Endothelial cell of umbilical vein (primary cell): ENCODE data around the gene STK16. TPM values are rescaled to one million over a fixed set of nuclear protein-coding genes. Genes with fewer than 3 reads are reported as not detected.
A peak's percentile ranks its signal among the peaks of the same experiment; 100 is the strongest.

Source experiments
- BruUV-seq: library from RNA; stranded (reverse); fragments of 400-500 nt; replicated peaks from 2 replicates; lab custom pipeline; 2021; lab: Mats Ljungman, UMichigan
- CTCF ChIA-PET: fragments of 300-600, 350-600 bp; sonication (Branson Sonifier 250); formaldehyde crosslinking; loops from one replicate; lab custom pipeline; 2021; ENCODE audit warnings: antibody characterized with exemption, inconsistent platforms; lab: Charles Lee
- POLR2A ChIA-PET: fragments of 300-600, 350-600 bp; sonication (Branson Sonifier 250); formaldehyde crosslinking; loops from one replicate; lab custom pipeline; 2021; ENCODE audit warnings: antibody characterized with exemption, inconsistent platforms; lab: Charles Lee
- DNase-seq: peaks from one replicate; pipeline ENCODE4 v3.0.0-alpha.2; 2011; ENCODE audit warnings: low read depth, low spot score
- FAIRE-seq: peaks from 2 replicates; lab custom pipeline; 2011; peaks lifted over from hg19 to GRCh38; lab: Jason Lieb, UNC
- H2AFZ ChIP-seq: 2 replicates; pipeline ENCODE4 v1.6.0; 2012; ENCODE audit warnings: low read depth, low read length, control low read depth, inconsistent platforms
- H3K27ac ChIP-seq: 2 replicates; pipeline ENCODE4 v1.5.1; 2011; ENCODE audit warnings: low read depth, mild to moderate bottlenecking, control low read depth, low read length, moderate library complexity; ENCODE audit not compliant: insufficient read depth
- H3K27me3 ChIP-seq, 2 experiments: 2 replicates each; pipeline versions ENCODE4 v1.6.0 to v1.6.1; 2011; ENCODE audit warnings: low read length in 2 of 2, mixed read lengths in 1 of 2; ENCODE audit not compliant: control insufficient read depth in 2 of 2, insufficient read depth in 2 of 2
- H3K36me3 ChIP-seq, 2 experiments: 2 replicates in 1 of 2; 3 replicates in 1 of 2; pipeline ENCODE4 v1.5.1; 2011; ENCODE audit warnings: low read length in 2 of 2, mild to moderate bottlenecking in 1 of 2, moderate library complexity in 1 of 2; ENCODE audit not compliant: control insufficient read depth in 2 of 2, insufficient read depth in 2 of 2; ENCODE audit errors: extremely low read depth in 1 of 2
- H3K4me1 ChIP-seq: 3 replicates; pipeline ENCODE4 v1.5.1; 2011; ENCODE audit warnings: mild to moderate bottlenecking, low read length; ENCODE audit not compliant: control insufficient read depth, insufficient read depth; ENCODE audit errors: extremely low read depth
- H3K4me2 ChIP-seq: 2 replicates; pipeline ENCODE4 v1.6.1; 2011; ENCODE audit warnings: low read length, control low read depth, mixed read lengths; ENCODE audit not compliant: insufficient read depth
- H3K4me3 ChIP-seq, 3 experiments: fragments of 200-600 bp in 1 of 3; sonication (generic), shearing (Covaris generic) in 1 of 3; replicated peaks in 1 of 3; 2 replicates each; pipeline ENCODE4 v1.5.1; 2011 to 2016; ENCODE audit warnings: control low read depth in 3 of 3, low read length in 3 of 3, mild to moderate bottlenecking in 2 of 3, inconsistent platforms in 1 of 3, low read depth in 1 of 3, moderate library complexity in 1 of 3; ENCODE audit not compliant: insufficient read depth in 1 of 3
- H3K79me2 ChIP-seq: 2 replicates; pipeline ENCODE4 v1.6.0; 2012; ENCODE audit warnings: low read length, inconsistent platforms; ENCODE audit not compliant: control insufficient read depth, insufficient read depth
- H3K9ac ChIP-seq: replicated peaks from 2 replicates; pipeline ENCODE3; 2011; ENCODE audit warnings: low read length, control low read depth; ENCODE audit not compliant: insufficient read depth; ENCODE audit errors: extremely low read depth
- H3K9me1 ChIP-seq: replicated peaks from 3 replicates; pipeline ENCODE4 v1.6.0; 2011; ENCODE audit warnings: mild to moderate bottlenecking, low read length; ENCODE audit not compliant: control insufficient read depth, insufficient read depth; ENCODE audit errors: extremely low read depth
- H3K9me3 ChIP-seq: replicated peaks from 2 replicates; pipeline ENCODE4 v1.5.1; 2012; ENCODE audit warnings: low read length, inconsistent platforms; ENCODE audit not compliant: control insufficient read depth, insufficient read depth
- H4K20me1 ChIP-seq: replicated peaks from 2 replicates; pipeline ENCODE3; 2011; ENCODE audit warnings: mild to moderate bottlenecking, low read length; ENCODE audit not compliant: control insufficient read depth, insufficient read depth; ENCODE audit errors: extremely low read depth
- EZH2 ChIP-seq: IDR thresholded peaks from 2 replicates; pipeline ENCODE4 v1.6.1; 2012; ENCODE audit warnings: borderline replicate concordance, low read depth, mild to moderate bottlenecking, moderate library complexity, low read length, inconsistent platforms; ENCODE audit not compliant: severe bottlenecking
- FOS ChIP-seq: IDR thresholded peaks from 2 replicates; pipeline ENCODE4 v1.6.1; 2011; ENCODE audit warnings: mild to moderate bottlenecking, low read length, moderate library complexity, borderline replicate concordance; ENCODE audit not compliant: insufficient read depth
- GATA2 ChIP-seq: IDR thresholded peaks from 2 replicates; pipeline ENCODE4 v1.7.0; 2011; ENCODE audit warnings: low read depth, mild to moderate bottlenecking, moderate library complexity, mixed read lengths, low read length; ENCODE audit not compliant: insufficient read length, insufficient read depth
- JUN ChIP-seq: IDR thresholded peaks from 2 replicates; pipeline ENCODE4 v1.6.1; 2011; ENCODE audit warnings: borderline replicate concordance, low read depth; ENCODE audit not compliant: insufficient read length, insufficient read depth
- MAX ChIP-seq: IDR thresholded peaks from 2 replicates; pipeline ENCODE4 v1.6.1; 2011; ENCODE audit not compliant: insufficient read depth, insufficient read length
- MYC ChIP-seq: IDR thresholded peaks from one replicate; pipeline ENCODE4 v1.6.1; 2011; ENCODE audit warnings: mild to moderate bottlenecking, low read depth, low read length
- POLR2A ChIP-seq: IDR thresholded peaks from 2 replicates; pipeline ENCODE4 v1.6.1; 2012; ENCODE audit warnings: low read depth, mild to moderate bottlenecking, control low read depth, low read length
- POLR2AphosphoS5 ChIP-seq: IDR thresholded peaks from 2 replicates; pipeline ENCODE4 v1.6.1; 2012; ENCODE audit warnings: low read depth, mild to moderate bottlenecking, control low read depth, low read length, moderate library complexity; ENCODE audit not compliant: insufficient read depth
- dilution Hi-C: fragments of 300-500 bp; cut with MboI; formaldehyde crosslinking; loops from one replicate; pipeline ENCODE4 v1.15.0; 2019; ENCODE audit warnings: low sequenced_read_pairs; ENCODE audit not compliant: extremely low pct_ligation_motif_present
- intact Hi-C: fragments of 100-400 bp; cut with micrococcal nuclease; formaldehyde crosslinking; loops from one replicate; pipeline ENCODE4 v1.10.0; 2022
- polyA plus RNA-seq, 4 experiments: library from polyadenylated mRNA; depleted of rRNA in 3 of 4; stranded (reverse) in 3 of 4; unstranded in 1 of 4; fragments of >200 nt; gene quantifications; 2 replicates each; pipeline versions ENCODE4 v1.2.1 to v1.2.3, GENCODE V29; 2011 to 2012; ENCODE audit warnings: missing spikeins in 1 of 4
- total RNA-seq: library from RNA; stranded (reverse); gene quantifications from 2 replicates; pipeline ENCODE4 v1.2.3, GENCODE V29; 2021
- TF ChIP-seq, protein P1 (sequence below), 2 donors: IDR thresholded peaks; 1 replicate in 1 of 2; 2 replicates in 1 of 2; pipeline ENCODE4 v1.5.1; 2011; ENCODE audit warnings: low read length in 2 of 2, mild to moderate bottlenecking in 2 of 2, moderate library complexity in 2 of 2, control low read depth in 1 of 2, inconsistent platforms in 1 of 2, low read depth in 1 of 2; ENCODE audit not compliant: insufficient read depth in 1 of 2; ENCODE audit errors: extremely low read depth in 1 of 2

The STK16 gene
- total and polyA plus RNA-seq, 2 donors (not counting 3 experiments of a cell fraction or from before 2014, with no cell fraction given): 18.8 to 63.2 TPM

DNA sequence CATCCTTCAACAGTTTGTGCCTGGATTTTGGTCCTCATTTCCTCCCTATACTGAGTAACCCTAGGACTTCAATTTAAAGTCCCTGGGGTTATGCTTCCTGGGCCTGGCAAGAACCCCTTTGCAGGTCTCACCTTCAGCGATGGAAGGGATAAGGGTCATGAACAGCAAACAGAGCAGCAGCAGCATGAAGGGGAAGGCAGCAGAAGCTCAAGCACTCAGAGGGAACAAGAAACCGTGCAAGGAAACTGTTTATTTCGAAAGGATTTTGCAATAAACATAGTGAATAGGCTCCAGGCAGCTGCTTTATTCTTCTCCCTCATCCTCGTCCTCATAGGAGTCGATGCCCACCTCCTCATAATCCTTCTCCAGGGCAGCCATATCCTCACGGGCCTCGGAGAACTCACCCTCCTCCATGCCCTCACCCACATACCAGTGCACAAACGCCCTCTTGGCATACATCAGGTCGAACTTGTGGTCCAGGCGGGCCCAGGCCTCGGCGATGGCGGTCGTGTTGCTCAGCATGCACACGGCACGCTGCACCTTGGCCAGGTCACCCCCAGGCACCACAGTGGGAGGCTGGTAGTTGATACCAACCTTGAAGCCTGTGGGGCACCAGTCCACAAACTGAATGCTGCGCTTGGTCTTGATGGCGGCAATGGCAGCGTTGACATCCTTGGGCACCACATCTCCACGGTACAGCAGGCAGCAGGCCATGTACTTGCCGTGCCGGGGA lies 4.9 kb downstream of the STK16 start:
- dilution Hi-C loops (no loop called here), intact Hi-C loops (no loop called here)
- TF ChIP-seq POLR2AphosphoS5: no peak
- TF ChIP-seq GATA2: no peak
- TF ChIP-seq FOS: no peak
- TF ChIP-seq MAX: no peak
- no peak for TF ChIP-seq POLR2A
- no peak for TF ChIP-seq EZH2
- TF ChIP-seq MYC: no peak
- TF ChIP-seq JUN: no peak
- TF ChIP-seq, protein P1, sequence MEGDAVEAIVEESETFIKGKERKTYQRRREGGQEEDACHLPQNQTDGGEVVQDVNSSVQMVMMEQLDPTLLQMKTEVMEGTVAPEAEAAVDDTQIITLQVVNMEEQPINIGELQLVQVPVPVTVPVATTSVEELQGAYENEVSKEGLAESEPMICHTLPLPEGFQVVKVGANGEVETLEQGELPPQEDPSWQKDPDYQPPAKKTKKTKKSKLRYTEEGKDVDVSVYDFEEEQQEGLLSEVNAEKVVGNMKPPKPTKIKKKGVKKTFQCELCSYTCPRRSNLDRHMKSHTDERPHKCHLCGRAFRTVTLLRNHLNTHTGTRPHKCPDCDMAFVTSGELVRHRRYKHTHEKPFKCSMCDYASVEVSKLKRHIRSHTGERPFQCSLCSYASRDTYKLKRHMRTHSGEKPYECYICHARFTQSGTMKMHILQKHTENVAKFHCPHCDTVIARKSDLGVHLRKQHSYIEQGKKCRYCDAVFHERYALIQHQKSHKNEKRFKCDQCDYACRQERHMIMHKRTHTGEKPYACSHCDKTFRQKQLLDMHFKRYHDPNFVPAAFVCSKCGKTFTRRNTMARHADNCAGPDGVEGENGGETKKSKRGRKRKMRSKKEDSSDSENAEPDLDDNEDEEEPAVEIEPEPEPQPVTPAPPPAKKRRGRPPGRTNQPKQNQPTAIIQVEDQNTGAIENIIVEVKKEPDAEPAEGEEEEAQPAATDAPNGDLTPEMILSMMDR (IDR thresholded peaks at IDR 0.05; ENCODE audit: extremely low read depth in 1 of 2, insufficient read depth in 1 of 2, low read depth in 1 of 2, low read length in 2 of 2): no peak
- H3K36me3 ChIP-seq: peaks cover 2% of the 10 kb centered on the region in 2 experiments
- ChIA-PET POLR2A (interaction anchor here (0.8 to 1.5 kb wide), 4 partner anchors 21 to 33 kb away, joined by 3 to 7 read pairs (median 3); partner anchors contain the start of genes ANKZF1, ATG9A and DNAJB2), CTCF (interaction anchor here (1.3 to 3.3 kb wide), 5 partner anchors 11 to 270 kb away, joined by 3 to 25 read pairs (median 8); partner anchors contain the start of gene DNAJB2)
- no peaks in the 10 kb centered on the region for H4K20me1 ChIP-seq
- H3K9me3 ChIP-seq: no peaks in the 10 kb centered on the region
- peak overlapping the region; percentile 75 for H3K27ac ChIP-seq
- no peak overlapping the region for H3K4me3 ChIP-seq
- H3K9me1 ChIP-seq: no peaks in the 10 kb centered on the region
- peaks cover 46% of the 10 kb centered on the region for H3K4me1 ChIP-seq
- peaks cover 8% of the 10 kb centered on the region in 2 experiments for H3K27me3 ChIP-seq
- peak overlapping the region; percentile 49 for H3K9ac ChIP-seq
- DNase-seq: no peak
- H3K79me2 ChIP-seq: peaks cover 15% of the 10 kb centered on the region
- BruUV-seq: no TSS peak
- no peak overlapping the region for H3K4me2 ChIP-seq
- H2AFZ ChIP-seq: no peak overlapping the region
- FAIRE-seq: no peak
